GM21737 (cell line): ENCODE measurements around the gene KIZ.

Source experiments
- ATAC-seq: cut with Tn5 transposase; IDR thresholded peaks from one replicate; pipeline ENCODE4 v1.9.1; 2021; ENCODE audit warnings: mild to moderate bottlenecking, moderate library complexity; ENCODE audit not compliant: unreplicated experiment

Gene KIZ

DNA sequence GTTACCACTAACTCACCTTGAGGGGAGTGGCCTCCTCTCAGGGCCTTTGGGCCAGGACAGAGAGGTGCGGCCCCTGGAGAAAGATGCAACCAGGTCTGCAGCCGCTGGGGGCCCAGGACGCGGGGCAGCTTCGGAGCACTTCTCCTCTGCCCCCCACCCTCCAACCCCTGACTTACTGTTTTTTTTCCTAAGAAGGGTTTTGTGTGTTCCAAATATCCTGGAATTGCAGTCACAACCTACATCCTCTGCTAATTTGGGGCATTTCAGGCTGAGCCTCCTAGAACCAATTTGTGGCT lies 21.5 kb upstream of the KIZ start:
- ATAC-seq, result no peak

DNA sequence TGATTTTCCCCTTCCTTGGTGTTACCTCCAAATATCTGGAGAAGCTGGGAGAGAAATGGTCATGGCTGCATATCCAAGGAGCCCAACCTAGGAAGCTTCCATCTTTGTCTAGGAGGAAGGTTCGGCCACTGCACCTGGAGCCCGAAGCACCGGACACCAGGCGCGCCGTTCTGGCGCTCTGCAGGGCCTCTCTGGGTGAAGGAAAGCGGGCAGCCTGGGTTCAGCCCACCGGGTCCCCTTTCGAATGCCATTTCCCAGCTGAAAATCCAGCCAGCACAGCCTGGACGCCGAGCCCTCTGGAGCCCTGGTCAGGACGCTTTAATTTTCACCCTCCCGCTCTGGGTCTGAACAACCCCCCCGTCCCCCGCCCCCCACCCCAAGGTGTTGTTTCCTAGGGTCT lies 21.0 kb upstream of the KIZ start:
- no peak for ATAC-seq

DNA sequence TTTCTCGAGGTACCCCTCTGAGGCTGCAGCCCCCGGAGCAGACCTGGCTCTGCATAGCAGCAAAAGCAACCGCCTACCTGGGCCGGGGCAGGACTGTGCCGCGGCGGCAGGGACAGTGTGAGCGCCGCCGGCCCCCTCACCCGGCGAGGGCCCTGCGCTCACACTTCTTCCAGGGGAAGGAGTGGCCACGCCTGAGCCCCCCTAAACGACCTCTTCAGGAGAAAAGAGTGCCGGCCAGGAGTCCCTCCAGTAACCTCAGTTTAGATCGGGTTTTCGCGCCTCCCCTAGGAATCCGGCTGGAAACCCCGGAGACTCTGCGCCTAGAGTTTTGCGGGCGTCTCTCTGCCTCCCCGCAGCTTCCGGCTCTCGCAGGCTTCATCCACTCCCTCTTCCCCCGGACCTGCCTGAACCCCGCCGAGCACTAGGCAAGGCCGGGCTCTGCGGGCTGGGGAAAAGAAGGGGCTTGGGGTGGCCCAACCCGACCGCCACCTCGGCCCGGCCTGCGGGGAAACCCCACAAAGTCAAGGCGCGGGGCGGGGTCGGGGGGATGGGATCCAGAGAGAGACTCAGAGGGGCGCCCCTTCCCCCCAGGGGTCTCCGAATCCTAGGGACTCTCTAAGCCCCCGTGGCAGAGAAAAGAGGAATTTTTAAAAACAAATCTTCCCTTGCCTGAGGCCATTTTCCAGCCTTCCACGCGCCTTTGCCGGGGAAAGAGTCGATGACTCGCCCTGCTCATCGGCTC lies 20.3 kb upstream of the KIZ start:
- ATAC-seq, result no peak

DNA sequence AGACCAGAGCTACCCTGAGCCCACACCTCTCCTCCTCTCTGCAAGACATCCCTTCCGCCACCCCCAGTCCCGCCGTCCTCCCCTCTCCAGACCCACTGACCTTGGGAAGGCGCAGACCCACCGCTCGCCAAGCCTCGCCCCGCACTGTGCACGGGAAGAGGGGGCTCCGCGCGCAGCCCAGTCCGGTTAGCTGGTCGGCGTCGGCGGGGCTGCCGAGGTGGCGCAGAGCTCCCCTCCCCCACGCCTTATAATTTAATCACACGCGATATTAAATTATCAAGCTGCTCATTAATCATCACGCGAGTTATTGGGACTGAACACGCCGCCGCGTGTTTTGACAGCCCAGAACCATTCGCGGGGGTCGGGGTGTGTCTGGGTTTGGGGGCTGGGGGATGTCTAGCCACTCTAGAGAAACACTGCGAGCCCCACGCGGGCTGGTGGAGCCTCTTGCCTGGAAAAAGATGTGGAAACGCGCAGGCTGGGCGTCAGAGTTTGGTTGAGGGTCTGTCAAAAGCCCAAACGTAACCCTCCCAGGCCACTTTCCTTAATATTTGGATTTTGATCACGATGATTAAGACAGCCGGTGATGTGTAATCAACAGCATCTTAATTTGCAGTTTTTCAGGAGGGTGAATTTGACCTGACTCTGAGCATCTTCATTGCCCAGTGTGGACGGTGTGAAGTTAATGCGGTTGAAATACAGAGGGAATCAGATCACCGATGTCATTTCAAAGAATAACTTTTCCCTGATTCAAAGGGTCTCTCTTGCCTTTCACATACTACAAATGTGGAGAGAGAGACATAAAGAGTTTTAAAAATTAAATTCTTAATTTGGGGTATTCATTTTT lies 19.5 kb upstream of the KIZ start, which contains the start of gene LINC00237:
Gene LINC00237, minus strand, starts transcription at position 188 of the 847 bp plus-strand sequence.
- ATAC-seq, result no peak

DNA sequence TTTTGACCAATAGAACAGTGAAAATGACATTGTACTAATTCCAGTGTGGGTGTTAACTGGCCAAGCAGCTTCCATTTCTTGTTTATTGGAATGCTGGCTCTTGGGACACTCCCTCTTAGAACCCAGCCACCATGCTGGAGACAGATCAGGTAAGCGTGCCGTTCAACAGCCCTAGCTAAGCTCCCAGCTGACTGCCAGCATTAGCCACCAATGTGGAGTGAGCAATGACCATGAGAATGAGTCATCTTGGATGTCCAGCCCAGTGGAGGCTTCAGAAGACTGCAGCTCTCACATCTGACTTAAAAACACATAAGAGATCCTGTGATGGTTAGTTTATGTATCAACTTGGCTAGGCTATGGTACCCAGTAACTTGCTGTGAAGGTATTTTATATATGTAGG lies 16.7 kb upstream of the KIZ start:
- no peak for ATAC-seq

DNA sequence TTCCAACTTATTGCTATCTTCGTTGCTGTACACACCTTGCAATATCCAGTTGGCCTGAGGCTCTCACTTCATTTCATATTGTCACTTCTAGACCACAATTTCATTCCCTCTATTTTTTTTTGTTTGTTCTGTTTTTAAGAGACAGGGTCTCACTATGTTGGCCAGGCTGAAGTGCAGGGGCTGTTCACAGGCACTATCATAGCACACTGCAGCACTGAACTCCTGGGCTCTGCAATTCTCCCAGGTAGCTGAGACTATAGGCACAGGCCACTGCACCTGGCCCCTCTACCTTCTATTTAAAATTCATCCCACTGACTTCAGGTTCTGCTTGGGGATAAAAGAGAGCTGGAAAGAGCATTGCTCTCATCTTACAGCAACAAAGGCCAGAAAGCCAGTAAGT lies 15.1 kb upstream of the KIZ start:
- ATAC-seq, result no peak

DNA sequence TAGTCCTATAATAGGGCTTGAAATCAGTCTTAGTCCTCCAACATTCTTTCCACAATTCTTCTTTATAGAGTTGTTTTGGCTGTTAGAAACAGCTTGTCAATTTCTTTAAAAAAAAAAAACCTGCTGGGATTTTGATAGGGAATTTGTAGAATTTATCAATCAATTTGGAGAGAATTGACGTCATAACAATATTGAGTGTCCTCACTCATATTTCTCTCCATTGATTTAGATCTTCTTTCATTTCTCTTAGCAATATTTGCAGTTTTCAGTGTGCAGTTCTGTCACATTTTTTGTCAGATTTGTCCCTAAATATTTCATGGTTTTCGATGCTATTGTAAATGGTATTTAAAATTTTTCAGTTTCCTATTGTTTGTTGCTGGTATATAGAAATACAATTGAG lies 14.5 kb upstream of the KIZ start:
- ATAC-seq, result no peak

DNA sequence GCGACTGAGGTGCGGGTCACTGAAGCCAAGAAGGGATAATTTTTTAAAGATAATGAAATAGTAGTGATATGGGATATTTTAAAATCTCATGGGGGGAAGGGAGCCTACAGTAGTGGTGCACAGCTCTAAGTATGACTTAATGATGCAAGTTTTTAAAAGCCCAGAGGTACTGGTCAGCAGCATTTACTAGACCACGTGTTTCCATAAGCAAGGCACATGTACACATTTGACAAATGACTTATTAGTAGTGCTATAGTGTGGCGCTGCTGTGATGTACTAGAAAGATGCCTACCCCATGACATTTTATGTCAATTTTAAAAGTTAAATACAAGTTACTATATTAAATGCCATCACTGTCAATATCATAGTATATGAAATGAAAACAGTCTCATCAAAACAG lies 12.2 kb upstream of the KIZ start:
- ATAC-seq, result no peak

DNA sequence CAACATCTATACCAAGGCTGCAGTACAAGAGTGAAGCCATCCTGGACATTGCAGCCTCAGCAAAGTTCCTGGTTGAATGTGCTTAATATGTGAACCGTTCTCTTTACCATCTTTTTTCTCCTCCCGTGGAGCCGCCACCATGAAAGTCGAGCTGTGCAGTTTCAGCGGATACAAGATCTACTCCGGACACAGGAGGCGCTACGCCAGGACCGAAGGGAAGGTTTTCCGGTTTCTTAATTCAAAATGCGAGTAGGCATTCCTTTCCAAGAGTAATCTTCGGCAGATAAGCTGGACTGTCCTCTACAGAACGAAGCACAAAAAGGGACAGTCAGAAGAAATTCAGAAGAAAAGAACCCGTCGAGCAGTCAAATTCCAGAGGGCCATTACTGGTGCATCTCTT lies 11.3 kb upstream of the KIZ start:
- no peak for ATAC-seq

DNA sequence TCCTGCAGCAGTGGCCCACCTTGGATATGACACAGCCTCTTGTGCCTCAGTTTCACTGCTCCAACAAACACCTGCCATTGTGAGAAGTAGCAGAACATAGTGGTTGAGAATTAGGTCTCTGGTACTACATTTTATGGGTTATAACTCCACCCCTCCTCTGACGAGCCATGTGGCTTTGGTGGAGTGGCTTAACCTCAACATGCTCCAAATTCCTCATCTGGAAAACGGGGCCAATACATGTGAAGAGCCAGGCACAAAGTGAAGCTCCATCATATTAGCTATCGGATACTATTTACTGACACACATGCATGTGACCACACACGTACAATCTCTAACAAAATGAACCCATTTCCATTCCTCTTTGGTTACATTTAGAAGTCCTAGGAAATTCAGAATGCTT lies 8.4 kb upstream of the KIZ start:
- ATAC-seq, result no peak

DNA sequence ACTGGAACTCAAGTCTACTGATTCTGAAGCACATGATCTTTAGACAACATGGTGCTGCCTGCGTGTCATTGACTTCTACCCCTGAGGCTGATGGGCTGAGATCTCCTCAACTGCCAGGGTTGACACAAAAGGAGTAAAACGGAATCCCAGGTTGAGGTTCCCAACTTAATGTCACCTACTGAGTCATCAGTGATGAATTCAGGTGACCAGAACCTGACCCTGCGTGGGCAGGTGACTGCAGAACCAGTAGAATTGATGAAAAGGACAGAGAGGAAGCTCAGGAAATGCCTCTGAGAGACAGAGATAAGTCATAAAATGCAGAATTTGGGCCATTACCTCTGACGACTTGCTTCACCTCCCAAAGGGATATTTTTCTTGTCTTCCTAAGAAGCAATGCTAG lies 7.7 kb upstream of the KIZ start:
- ATAC-seq, result no peak

DNA sequence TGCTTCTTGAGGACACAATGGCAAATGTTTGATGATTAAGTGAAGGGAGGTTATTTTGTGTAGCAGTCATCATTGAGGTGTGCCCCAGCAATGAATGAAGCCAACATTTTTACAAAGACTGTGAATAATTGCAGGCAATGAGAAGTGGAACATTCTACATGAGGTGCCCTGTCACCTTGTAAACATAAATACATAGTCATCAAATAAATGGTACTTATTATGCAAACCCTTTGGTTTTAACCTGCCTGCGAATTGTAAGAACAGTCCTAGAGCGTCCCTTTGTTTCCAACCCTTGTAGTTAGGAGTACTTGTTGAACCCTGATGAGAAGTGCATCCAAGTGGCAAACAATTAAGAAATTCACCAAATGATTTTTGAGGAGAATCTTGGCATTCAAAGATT lies 7.1 kb upstream of the KIZ start:
- no peak for ATAC-seq

DNA sequence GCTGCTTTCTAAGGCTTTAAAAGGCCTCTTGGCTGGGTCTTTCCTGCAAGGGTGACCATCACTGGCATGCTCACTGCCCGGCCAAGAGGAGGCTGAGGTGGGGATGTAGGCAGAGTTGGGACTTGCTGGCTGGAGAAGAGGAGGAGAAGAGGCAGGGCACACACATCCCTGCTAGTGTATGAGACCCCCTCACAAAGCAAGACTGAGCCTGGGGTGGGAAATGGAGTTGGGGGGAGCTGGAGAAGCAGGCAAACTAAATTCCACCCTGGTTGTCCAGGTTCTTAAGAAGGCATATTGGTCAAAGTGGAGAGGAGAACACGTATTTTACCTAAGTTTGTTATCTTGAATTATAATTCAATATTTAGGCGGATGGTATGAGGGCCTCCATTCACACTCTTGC lies 1.7 kb upstream of the KIZ start:
- ATAC-seq, result no peak

DNA sequence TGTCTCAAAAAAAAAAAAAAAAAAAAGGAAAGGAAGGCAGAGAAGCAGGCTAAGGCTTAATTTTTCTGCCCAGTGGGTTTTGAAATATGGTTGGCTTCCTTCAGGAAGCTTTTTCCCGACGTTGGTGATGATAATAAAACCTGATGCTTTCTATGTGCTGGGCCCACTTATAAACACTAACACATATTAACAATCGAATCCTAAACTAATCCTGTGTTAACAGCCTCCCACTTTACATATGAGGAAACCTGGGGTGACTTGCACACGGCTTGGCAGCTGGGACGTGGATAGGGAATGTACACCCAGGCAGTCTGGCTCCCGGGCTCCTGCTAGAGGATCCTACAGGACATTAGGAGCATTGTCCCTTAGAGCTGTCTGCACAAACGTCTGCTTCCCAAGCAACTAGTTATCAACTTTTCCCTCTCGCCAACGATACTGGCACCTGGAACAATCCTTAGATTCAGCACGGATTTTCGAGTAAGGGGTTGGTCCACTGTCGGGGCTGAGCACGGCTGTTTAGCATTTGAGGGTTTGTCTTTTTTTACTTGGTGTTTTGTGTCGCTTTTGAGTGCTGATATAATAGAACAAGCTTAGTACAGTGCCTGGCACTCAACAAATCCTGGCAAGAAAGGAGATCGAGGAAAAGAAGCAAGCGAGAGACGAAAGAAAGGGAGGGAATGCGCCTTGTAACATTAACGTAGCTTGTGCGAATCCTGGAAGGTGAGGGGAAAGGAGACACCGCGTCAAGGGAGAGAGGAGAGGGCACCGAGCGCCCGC lies 622 bp upstream of the KIZ start:
- ATAC-seq, result peak; percentile 20

DNA sequence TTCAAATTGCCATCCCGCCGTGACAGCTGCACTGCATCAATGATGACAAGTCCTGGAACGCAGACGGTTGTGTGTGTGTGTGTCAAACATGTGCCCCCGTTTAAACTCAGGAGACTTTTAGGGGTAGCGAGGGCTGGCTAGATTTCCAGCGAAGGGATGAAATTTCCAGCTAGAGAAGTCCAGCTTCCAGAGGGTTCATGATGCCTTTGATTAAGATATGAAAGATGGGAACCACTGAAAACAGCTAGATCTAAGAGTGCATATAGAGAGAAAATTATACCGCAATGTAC lies 644 bp downstream of the KIZ start:
- ATAC-seq, result no peak

DNA sequence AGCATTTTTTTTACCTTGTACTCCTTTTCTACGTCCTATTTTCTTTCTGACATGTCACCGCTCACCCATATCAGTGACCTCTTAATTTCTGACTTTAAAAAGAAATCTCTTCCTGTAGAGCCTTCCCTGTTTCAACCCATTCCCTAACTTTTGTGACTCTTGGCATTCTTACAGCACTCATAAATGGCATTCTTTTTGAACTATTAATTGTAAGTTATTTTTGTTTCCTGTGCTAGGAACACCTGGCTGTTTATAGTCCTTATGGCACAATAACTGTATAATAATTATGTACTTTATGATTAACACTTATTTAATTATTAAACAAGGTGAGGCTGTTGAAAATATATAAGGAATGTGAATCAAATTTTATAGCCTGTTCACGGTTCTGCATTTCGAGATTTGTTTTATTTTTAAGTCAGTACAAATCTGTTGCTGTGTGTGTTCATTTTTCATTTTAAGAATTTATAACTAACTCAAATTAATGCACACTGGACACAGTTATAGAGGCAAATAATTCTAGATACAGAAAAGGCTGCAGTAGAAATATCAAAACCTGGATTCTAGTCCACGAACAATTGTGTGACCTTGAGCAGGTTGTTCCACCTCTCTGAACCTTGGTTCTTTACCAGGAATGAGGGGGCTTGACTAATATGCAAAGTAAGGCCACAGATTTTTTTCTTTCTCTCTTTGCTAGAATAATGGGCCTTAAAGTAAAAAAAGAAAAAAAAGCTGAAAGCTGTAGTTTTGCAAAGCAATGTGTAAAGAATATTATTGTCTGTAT lies 1.5 kb downstream of the KIZ start:
- ATAC-seq, result no peak

DNA sequence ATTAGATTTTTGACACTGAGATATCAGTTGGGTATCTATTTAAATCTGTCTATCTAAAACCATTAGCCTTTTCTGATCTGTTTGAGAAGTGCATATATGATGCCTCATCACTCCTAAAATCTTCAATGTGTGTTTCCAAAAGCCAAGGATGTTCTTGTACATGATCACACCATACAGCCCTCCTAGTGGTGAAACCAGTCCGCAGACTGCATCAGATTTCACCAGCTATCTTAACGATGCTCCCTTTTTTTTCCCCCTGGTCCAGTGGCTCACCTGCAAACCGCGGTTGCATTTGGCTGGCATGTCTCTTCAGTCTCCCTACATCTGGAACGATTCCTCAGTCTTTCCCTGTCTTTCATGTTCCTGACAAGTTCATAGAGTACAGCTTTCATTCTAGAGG lies 4.0 kb downstream of the KIZ start:
- no peak for ATAC-seq

DNA sequence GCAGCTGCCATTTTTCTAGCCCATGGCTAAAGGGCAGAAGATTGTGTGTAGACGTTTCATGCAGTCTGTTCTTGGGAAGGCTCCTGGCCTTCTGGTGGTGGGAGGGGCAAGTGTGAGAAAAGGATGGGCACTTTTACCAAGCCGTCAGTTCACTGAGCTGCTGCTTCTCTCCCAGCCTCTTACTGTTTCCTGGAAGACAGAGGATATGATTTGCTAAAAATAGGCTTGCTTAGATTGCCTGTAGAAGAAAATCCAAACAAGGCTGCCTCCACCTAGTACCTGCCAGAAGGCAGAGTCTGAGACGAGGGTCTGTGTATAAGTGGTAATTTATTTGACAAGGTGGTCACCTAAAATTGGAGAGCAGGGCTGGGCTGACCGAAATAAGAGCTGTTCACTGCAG lies 7.5 kb downstream of the KIZ start:
- ATAC-seq, result no peak

DNA sequence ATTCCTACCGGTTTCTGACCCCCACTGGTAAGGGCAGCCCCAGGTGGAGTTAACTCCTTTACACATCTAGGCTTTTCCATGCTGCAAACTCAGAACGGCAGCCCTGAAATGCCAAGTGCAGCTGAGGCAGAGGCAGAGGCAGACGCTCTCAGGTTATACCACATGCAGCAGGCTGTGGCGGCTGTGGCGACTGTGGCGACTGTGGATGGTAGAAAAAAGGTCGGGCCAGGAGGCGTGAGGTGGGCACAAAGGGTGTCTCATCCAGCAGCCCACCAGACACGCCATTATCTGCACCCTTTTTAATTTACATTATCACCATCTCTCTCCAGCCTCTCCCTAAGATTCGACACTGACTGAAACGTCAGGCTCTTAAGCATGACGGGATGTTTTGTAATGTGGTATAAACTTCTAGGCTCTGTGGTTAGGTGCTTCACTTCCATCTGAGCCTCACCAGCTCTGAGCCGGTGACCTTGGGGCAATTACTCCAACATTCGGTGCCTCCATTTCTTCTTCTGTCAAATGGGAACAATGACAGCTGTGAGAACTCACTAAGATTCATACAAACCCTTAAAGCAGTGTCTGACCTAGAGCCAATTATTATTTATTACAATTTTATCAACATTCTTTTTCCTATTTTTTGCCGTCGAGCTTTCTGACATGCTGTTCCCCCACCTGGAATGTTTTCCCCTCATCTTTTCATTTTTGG lies 8.2 kb downstream of the KIZ start:
- no peak for ATAC-seq

DNA sequence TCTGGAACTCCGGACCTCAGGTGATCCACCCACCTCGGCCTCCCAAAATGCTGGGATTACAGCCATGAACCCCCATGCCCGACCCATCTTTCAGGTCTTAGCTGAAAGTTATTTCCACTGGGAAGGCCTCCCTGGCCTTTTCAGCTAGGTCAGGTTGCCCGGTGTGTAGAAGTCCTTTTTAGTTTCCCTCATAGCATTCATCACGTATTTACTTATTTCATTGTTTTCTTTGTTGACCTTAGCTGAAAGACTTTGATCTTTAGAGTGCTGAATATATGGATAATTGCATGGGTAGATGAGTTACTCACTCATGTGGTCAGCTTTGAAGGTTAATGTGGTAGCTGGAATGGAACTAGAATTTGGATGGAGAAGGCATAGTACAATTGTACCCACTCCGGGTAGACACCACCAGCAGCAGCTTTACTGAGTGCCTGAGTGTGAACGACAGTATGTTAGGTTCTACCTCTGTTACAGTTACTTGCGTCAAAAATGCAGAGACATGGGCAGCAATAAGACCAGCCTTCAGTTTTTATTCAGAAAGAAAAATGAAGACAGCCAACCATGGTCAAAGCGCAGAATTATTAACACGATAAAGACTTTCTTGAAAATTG lies 9.1 kb downstream of the KIZ start:
- no peak for ATAC-seq
